C1 segment of cervical spinal cord (tissue), 14 donors: ENCODE measurements around the gene TNFRSF19.
"Not testable (repeated sequence)": the region's sequence is repeated elsewhere in the genome, so short reads cannot be mapped to it uniquely, and the experiment has no call there.

ENCODE experiments used
- DNase-seq, 14 donors: peaks; one replicate each; lab custom pipeline; 2025; lab: John Stamatoyannopoulos, UW

TNFRSF19 gene, protein sequence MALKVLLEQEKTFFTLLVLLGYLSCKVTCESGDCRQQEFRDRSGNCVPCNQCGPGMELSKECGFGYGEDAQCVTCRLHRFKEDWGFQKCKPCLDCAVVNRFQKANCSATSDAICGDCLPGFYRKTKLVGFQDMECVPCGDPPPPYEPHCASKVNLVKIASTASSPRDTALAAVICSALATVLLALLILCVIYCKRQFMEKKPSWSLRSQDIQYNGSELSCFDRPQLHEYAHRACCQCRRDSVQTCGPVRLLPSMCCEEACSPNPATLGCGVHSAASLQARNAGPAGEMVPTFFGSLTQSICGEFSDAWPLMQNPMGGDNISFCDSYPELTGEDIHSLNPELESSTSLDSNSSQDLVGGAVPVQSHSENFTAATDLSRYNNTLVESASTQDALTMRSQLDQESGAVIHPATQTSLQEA

DNA sequence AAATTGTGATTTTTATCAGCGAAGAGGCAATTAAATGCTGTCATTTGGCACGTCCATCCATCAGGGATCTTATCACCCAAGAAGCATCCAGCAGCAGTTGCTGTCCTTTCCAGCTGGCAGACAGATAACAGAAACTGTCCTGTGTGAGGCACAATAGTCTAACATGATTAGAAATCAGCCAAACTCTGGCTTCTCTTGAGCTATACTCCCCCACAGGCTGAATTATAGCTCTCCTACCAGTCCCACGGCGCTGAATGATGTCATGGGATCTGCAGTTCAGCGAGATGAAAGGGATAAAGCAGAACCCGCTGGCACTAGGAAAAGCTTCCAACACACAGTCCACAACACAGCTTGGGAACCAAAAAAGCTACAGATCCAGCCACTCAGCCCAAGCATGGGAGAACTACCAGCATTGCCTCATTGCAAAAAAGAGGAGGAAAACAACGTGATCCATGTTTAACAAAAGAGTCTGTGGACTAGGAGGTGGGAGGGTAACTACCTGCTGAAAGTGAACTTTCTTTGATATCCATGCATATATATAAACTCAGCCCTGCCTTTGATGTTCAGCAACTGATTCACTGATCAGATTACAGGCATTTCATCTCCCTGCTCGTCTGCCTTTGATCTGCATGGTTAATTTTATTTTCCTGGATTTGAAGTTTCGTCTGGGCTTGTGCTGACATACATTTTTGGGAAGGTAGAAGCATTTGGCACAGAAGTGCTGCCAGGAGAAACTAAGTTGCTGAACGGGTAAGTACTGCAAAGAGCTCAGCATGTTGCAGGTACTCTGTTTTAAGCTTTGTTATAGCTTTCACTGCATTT is at the start of gene TNFRSF19:
TNFRSF19 (plus strand) TSS at position 314 of the 822 bp plus-strand sequence. CDS start 19,772 bp downstream, outside the sequence.
- peak in 1 of 14 donors; percentile 8 for DNase-seq

DNA sequence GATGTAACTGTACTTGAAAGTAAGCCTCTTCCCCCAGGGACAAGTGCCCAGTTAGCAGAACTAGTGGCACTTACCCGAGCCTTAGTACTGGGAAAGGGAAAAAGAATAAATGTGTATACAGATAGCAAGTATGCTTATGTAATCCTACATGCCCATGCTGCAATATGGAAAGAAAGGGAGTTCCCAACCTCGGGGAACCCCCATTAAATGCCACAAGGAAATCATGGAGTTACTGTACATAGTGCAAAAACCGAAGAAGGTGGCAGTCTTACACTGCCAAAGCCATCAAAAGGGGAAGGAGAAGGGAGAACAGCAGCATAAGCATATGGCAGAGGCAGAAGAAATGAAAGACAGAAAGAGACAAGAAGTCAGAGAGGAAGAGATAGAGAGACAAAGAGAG is 40.3 kb upstream of the TNFRSF19 start:
- DNase-seq: not testable (repeated sequence)

DNA sequence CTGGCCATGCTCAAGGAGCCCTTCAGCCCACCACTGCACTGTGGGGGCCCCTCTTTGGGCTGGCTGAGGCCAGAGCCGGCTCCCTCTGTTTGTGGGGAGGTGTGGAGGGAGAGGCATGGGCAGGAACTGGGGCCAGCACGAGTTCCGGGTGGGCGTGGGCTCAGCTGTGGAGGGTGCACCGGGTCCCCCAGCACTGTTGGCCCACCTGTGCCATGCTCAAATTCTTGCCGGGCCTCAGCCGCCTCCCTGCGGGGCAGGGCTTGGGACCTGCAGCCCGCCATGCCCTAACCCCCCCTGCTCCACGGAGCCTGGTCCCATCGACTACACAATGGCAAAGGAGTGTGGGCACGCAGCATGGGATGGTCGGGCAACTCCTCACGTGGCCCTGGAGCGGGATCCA is 38.8 kb upstream of the TNFRSF19 start:
- DNase-seq: no peak

DNA sequence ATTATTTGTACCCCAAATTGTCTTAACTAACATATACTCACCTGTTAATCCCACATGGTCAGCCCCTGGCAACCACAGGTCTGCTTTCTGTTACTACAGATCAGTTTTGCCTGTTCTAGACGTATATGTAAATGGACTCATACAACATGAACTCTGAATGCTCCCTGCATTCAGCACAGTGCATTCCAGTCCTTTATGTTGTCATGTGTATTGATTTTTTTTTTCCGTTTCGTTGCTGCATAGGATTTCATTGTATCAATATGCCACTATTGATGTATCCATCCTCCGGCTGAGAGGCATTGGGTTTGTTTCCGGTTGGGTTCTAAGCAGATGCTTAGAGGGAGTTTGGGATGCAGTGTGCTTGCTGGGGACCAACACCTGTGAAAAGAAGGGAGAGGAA is 36.1 kb upstream of the TNFRSF19 start:
- no peak for DNase-seq

DNA sequence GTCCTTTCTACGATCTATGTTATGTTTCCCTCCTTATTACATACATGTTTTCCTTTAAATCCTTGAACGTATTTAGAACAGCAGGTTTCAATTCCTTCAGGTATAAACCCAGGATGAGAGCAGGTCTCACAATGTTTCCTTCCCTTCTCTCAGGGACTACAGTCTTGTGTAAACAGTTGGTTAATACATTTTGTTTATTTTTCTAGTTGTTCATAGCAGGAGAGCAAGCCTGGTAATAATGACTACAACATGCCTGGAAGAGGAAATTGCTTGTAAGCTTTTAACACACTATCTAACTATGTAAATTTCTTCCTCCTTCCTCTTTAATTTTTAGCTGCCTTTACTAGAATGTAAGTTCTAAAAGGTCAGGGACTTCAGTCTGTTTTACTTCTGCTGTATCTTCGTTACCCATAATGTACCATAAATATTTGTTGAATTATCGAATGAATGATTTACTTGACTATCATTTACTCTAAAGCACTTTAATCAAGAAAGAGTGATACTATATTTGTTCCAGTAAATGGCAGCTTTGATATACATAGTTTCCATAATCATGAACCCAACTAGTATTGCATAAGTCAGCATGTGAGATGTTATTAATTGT is 28.9 kb upstream of the TNFRSF19 start:
- DNase-seq: no peak

DNA sequence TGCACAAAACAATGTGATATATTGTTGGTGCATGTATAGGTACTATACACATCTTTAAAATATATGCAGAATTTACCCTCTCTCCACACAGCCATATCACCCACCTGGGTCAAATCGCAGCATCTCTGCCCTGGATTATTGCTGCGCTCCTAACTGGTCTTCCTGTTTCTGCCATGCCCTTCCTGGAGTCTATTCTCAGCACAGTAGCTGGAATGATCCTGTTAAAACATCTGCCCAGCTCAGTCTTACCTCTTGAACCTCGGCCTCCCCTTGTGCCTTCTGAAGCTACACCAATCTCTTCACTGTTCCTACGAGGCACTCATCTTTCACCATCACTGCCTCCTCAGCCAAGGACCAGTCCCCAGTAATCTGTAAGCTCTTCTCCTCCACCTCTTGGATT is 25.5 kb upstream of the TNFRSF19 start:
- no peak for DNase-seq

DNA sequence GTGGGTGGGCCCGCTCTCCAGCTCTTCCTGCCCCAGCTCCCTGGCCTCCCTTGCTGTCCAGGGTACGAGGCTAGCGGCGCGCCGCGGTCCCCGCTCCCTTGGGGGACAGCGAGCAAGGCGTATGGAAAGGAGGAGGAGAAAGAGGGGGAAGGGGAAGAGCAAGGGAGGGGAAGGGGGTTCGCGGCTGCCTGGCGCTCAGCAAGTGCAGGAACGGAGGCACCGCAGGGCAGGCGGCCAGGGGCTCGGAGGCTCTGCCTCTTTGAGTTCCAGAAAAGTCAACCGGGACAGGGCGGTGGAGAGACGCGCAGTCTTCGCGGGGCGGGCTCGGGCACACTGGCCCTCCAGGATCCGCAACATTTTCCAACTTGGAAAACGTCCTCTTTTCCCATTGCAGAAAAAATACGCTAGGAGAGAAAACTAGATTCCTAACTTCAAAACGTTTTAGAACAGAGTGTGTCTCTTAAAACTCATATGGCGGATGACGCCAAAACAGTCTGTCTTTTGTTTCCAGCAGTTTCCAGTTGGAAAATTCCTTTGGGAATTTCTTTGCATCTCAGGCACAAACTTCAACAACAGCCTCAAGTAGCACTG is 23.1 kb upstream of the TNFRSF19 start:
- DNase-seq: peak in 4 of 14 donors; percentile 6 to 23 (median 10)

DNA sequence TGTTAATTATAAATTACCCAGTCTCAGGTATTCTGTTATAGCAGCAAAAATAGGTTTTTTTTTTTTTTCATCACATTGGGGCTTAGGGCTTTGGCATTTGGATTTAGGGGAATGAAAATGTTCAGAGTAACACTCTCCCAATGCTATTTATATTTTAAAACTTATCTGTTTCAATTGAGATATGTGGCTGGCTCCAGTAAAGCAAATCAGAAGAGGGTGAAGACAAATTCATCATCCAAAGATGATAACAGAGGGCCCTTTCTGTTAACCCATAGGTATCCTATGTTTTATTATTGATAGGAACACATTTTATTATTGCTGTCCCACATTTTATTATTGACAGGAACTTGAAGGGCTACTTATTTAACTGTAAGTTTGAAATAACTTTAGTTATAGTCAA is 20.5 kb upstream of the TNFRSF19 start:
- DNase-seq: no peak

DNA sequence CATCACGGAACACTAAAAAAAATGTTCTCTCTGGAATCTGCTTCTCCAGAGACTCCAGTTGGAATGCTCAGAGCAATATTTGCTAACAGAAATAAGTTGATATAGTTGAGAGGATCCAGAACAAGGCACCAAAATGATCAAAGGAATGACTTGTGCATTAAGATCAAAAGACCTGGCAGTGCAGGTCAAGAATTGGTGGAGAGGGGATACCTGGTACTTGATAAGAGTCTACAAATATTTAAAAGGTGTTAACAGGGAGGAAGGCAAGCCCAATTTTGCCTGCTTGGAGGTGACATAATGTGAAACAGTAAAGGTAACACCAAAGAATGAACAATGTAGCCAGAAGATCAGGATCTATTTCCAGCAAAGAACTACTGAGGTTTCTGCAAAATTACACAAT is 20.0 kb upstream of the TNFRSF19 start:
- DNase-seq: no peak

DNA sequence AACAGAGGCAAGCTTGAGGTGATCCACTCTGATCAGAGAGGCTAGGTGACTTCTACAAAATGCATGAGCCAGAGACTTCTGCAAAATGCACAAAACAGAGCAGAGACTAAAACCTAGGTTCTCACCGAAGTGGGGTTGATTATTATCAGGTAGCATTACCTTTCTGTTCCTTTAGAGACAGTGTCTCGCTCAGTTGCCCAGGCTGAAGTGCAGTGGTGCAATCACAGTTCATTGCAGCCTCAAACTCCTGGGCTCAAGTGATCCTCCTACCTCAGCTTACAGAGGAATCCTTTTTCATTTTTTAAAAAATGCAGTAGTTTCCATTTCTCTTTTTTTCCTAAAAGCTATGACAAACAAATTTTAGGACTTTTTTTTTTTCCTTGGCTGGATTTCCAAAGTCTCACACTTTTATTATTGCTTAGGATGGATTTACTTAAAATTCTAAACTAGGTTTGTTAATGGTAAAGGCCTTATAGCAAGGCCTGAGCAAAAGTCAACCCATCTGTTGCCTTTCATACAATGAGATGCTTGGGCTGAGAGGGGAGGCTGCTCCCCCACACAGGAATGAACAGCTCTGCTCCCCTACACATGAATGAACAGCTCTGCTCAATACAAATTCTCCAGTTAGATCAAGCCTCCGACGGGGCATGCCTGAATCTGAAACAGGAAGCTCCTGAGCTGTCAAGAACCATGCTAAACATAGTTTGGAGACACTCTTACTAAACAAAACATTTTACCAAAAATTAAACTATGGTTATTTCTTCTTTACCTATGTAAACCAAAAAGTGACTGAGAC is 18.8 kb upstream of the TNFRSF19 start:
- no peak for DNase-seq

DNA sequence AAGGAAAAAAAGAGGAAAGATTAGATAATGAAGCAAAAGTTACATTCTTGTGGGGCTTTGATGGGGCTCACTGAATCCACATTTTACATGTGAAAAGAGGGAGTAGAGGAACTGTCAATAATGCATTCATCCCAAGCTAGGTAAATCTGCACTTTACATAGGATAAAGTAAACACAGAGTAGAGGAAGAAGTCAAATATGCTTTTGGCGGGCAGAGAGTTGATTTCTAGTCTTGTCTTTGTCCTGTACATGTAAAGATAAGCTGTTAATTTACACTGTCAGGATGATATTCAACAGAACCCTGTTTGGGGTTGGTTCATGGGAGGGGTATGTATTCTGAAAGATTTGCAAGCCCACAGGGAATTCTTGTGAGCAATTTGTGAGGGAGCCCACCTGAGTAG is 18.0 kb upstream of the TNFRSF19 start:
- no peak for DNase-seq

DNA sequence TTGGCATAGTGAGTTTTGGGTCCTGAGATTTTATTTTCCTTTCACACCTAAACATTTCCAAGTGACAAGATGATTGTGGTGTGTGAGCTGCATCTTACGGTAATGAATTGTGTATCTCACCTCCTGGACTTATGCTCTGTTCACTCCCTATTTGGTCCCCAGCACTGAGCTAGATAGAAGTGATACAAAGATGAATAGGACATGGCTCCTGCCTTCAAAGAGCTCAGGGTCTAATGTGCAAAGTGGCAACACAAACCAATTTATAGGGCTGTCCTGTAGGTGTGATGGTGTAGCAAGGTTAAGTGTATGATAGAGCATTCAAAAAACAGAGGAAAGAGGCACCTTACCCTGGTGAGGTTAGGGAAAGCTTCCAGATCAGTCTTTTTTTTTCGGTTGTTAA is 17.6 kb upstream of the TNFRSF19 start:
- no peak for DNase-seq

DNA sequence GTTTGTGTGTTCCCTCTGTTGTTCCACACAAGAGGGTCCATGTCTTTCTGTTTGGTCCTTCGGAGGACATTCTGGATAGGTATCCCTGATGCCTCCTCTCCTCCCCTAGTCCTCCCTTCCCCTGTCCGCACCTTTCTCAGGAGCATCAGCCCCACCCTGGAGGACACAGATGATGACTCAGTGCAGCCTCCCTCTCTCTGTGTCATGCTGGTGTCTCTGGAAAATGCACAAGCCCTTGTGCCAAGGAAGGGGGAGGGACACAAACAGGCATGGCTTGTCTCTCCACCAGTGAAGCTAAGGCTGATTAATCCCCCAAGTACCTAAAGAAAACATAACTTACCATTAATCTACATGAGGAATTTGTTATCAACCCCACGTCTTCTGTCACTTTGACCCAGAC is 16.2 kb upstream of the TNFRSF19 start:
- DNase-seq: no peak

DNA sequence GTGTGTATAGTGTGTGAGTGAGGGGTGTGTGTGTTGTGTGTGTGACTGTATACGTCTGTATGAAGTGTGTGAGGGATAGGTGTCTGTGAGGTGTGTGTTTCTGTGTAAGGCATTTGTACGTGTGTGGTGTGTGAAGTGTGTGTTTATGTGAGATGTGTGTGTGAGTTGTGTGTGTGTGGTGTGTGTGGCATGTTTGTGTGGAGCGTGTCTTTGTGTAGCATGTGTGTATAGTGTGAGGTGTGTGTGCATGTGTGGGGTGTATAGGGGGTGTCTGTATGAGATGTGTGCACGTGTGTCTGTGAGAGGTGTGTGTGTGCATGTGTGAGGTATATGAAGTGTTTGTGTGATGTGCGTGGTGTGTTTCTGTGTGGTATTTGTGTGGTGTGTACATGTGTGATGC is 13.2 kb upstream of the TNFRSF19 start:
- DNase-seq: no peak

DNA sequence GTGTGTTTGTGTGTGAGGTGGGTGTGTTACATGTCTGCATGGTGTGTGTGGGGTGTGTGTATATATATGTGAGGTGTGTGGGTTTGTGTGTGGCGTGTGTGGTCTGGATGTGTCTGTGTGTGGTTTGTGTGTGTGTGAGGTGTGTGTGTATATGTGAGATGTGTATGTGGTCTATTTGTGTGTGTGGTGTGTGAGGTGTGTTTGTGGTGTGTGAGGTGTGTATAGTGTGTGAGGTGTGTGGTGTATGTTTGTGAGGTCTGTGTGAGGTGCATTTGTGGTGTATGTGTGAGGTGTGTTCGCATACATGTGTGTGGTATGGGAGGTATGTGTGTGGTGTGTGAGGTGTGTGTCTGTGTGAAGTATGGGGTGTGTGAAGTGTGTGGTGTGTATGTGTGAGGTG is 12.5 kb upstream of the TNFRSF19 start:
- DNase-seq: no peak

DNA sequence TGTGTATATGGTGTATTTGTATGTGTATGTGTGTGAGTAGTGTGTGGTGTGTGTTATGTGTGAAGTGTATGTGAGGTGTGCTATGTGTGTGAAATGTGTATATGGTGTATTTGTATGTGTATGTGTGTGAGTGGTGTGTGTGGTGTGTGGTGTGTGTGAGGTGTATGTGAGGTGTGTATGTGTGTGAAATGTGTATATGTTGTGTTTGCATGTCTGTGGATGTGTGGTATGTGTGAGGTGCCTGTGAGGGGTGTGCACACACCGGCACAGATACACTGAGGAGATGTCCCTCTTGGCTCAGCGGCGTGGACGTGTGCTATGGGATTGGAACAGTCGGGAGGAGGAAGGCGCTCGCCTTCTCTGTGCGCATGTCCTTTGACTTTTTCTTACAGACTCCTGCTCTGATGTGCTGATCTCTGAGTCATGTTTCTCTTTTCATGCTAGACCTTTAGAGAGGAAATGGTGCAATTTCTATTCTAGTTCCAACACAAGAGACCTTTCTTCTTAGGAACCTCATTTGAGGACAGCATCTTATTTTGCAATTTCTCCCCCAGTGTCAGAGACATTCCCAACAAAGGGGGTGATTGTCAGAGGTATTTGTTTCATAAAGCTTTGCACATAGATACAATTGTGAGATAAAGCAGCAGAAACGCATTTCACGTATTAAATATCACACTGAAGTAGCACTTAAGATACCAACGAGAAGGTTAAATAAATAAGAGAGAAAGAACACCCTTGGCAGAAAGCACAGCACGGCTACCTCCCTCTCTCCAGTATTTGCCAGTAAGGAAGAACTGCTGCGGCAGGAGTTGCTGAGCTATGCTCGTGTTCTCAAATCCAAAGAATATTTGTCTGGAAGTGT is 11.3 kb upstream of the TNFRSF19 start:
- DNase-seq: peak in 1 of 14 donors; percentile 51

DNA sequence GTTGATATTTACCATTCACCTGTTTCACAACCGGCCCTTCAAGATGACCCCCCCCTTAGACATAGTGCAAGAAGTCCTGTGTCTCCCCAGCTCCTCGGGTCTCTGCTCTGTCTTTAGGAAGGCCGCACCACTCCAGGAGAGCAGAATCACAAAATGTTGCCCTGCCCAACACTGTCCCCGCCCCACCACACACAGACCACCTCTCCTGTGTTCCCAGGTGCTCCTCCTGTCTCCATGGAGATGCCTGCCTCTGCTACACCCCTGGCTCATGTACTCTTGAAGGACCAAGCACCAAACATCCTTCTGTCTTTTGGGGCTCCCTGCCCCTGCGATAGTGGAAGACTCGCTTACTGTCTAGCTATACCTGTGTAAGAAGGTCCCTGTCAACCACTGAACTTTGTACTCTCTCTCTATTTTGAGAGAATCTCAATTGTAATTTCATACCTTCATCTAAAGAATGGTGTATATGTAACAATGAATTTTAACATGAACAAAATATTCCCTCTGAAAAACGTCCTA is 9.6 kb upstream of the TNFRSF19 start:
- DNase-seq: no peak

DNA sequence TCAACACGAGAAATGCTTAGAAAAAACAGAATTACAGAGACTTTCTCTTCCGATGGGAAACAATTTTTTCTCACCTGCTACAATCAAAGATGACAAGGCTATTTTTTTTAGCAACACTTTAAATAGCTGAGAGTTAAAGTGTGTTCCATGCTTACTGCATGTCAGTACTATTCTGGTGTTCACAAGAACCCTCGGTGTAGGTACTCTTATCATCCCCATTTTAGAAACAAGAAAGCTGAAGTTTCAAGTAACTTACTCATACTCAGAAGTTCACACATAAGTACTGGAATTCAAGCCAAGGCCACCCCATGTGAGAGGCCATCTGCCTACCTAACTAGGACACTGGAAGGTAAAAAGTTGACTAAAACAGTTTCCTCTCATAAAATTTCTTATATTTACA is 9.0 kb upstream of the TNFRSF19 start:
- no peak for DNase-seq

DNA sequence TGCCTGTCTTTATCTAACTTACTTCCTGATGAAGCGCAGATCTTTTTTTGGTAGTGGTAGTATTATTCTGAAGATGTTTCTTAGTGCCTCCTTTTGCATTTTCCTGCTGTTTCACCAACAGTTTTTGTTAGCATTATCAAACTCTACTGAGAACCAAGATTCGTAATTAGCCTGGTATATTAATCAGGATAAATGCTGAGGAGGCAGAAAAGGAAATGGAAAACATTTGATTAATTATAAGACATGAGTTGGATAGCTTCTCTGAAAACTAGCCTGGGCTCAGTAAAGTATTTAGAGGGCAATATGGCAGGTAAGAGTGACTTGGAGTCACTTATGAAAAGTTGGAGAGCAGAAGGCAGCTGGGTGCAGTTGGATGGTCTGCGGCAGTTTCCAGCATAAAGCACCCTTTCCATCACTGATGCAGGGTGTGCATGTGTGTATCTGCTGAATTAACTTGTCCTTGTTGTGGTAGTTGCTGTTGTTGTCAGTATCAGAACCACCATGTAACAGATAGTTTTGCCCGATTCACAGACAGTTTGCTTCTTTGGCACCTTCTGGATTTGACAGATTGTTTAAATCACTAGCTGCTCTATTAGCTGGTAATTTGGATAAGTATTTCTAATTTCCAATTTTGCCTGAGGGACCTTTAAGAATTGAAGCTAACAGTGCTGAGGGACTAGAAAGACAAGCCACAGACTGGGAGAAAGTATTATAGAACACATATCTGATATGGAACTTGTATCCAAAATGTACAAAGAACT is 6.9 kb upstream of the TNFRSF19 start:
- no peak for DNase-seq
